SK-N-MC (cell line): ENCODE measurements around the gene TOMM34.

ENCODE experiments used
- DNase-seq: peaks from one replicate; pipeline ENCODE4 v3.0.0-alpha.2; 2011; ENCODE audit warnings: low read depth, low spot score
- H3K27ac ChIP-seq: fragments of 200-600 bp; sonication (generic); 2 replicates; pipeline ENCODE4 v1.5.1; 2016; ENCODE audit warnings: mixed run types
- H3K36me3 ChIP-seq: fragments of 200-600 bp; sonication (generic); 2 replicates; pipeline ENCODE4 v1.6.1; 2017; ENCODE audit warnings: antibody characterized with exemption, low read length, mixed read lengths; ENCODE audit not compliant: insufficient read depth
- H3K4me3 ChIP-seq: fragments of 200-600 bp; sonication (generic); 2 replicates; pipeline ENCODE4 v1.5.1; 2016
- H3K9ac ChIP-seq: fragments of 200-600 bp; sonication (generic); 2 replicates; pipeline ENCODE4 v1.8.0; 2017; ENCODE audit warnings: mixed run types, mixed read lengths; ENCODE audit not compliant: insufficient read length
- H3K9me3 ChIP-seq: fragments of 200-600 bp; sonication (generic); 2 replicates; pipeline ENCODE4 v1.6.1; 2017; ENCODE audit warnings: low read depth, mild to moderate bottlenecking, antibody characterized with exemption, low read length, moderate library complexity, mixed read lengths
- EZH2 ChIP-seq: fragments of 200-600 bp; sonication (generic); IDR thresholded peaks from one replicate; pipeline ENCODE4 v1.6.1; 2017; ENCODE audit warnings: antibody characterized with exemption
- FOXP2 ChIP-seq: optimal IDR thresholded peaks from 2 replicates; pipeline ENCODE3; 2011; ENCODE audit warnings: mild to moderate bottlenecking, moderate library complexity; ENCODE audit not compliant: insufficient read depth; ENCODE audit errors: extremely low read length, control extremely low read depth
- POLR2AphosphoS5 ChIP-seq: IDR thresholded peaks from 2 replicates; pipeline ENCODE4 v1.6.1; 2012; ENCODE audit warnings: mild to moderate bottlenecking, low read depth, low read length, borderline replicate concordance

Gene TOMM34

GRCh38 chr20:44959082-44959637 is 1.0 kb downstream of the TOMM34 start:
- H3K36me3 ChIP-seq, result peaks cover 29% of the 10 kb centered on the region
- H3K4me3 ChIP-seq, result peak overlapping the region; percentile 93
- TF ChIP-seq FOXP2 (no peak), POLR2AphosphoS5 (no peak), EZH2 (no peak)
- no peak for DNase-seq
- H3K27ac ChIP-seq, result no peak overlapping the region
- peak overlapping the region; percentile 82 for H3K9ac ChIP-seq
- no peaks in the 10 kb centered on the region for H3K9me3 ChIP-seq

- DNase-seq, result no peak
- Histone ChIP-seq H3K9ac (no peak overlapping the region), H3K9me3 (no peaks in the 10 kb centered on the region), H3K4me3 (no peak overlapping the region), H3K27ac (no peak overlapping the region), H3K36me3 (peaks cover 38% of the 10 kb centered on the region)
- TF ChIP-seq EZH2 (no peak), FOXP2 (no peak)
These were observed 1.9 kb downstream of the TOMM34 start for GRCh38 chr20:44958276-44958675.

GRCh38 chr20:44956410-44956809 is 3.8 kb downstream of the TOMM34 start:
- Histone ChIP-seq H3K4me3 (no peak overlapping the region), H3K27ac (0 out of 2 replicates have a peak overlapping the region, but pooled peaks have one; percentile 19), H3K9me3 (no peaks in the 10 kb centered on the region), H3K9ac (no peak overlapping the region), H3K36me3 (peaks cover 56% of the 10 kb centered on the region)
- no peak for DNase-seq
- no peak for TF ChIP-seq FOXP2
- no peak for TF ChIP-seq POLR2AphosphoS5

DNA sequence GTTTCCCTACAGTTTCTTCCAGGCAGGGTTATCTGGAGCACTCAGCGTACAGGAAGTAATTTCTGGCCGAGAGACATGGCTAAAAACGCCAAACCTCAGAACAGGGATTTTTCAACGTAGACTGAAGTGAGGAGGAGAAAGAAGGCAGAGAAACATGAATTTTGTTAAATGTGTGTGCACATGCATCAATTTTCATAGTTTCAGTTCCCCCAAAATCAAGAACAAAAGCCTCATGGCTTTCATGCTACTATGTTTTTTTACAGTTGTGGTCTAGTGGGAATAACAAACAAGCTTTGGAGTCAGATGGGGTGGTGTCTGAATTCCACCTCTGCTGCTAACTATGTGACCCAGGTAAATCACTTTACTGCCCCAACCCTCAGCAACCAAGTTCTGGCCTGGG is 4.9 kb downstream of the TOMM34 start:
- Histone ChIP-seq H3K36me3 (peaks cover 68% of the 10 kb centered on the region), H3K27ac (no peak overlapping the region), H3K4me3 (no peak overlapping the region), H3K9ac (no peak overlapping the region), H3K9me3 (no peaks in the 10 kb centered on the region)
- TF ChIP-seq FOXP2 (no peak), EZH2 (no peak), POLR2AphosphoS5 (no peak)
- no peak for DNase-seq

DNA sequence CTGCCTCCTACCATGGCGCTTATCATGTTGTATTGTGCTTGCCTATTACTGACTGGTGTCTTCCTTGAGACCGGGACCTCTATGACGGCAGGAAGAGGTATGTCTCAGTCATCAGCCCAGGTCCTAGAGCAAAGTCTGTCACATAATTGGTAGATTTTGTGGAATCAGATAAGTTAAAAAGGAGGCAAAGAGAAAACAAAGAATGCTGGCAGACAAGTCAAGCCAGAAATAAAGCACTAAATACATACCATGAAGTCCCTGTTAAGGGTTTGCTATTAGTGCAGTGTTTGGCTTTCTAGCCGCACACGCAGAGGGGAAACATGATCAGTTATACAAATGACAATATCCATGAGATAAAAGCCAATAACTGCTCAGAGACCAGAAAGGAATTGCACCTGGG is 6.0 kb downstream of the TOMM34 start:
- H3K9me3 ChIP-seq, result no peaks in the 10 kb centered on the region
- no peak overlapping the region for H3K4me3 ChIP-seq
- DNase-seq, result no peak
- no peak for TF ChIP-seq FOXP2
- H3K36me3 ChIP-seq, result peaks cover 76% of the 10 kb centered on the region
- H3K27ac ChIP-seq, result no peak overlapping the region
- no peak overlapping the region for H3K9ac ChIP-seq

DNA sequence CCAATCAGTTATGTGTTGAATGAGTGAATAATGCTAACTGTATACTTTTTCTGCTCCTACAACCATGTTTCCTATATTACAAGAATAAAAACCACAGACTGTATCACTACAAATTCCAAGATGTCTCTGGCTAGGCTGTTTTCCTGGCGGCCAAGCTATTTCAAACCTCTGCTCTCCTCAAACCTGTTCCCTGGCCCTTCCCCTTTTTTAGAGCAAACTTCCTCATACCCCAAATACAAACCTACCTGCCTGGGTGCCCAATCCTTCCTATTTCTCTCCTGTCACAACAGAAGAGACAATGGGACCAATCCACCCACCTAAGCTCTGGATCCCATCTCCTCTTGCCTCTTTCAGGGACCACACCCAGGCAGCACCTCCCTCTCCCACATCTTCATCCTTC is 7.5 kb downstream of the TOMM34 start:
- no peak overlapping the region for H3K4me3 ChIP-seq
- no peak overlapping the region for H3K9ac ChIP-seq
- H3K9me3 ChIP-seq, result no peaks in the 10 kb centered on the region
- no peak for TF ChIP-seq EZH2
- no peak for TF ChIP-seq FOXP2
- no peak for TF ChIP-seq POLR2AphosphoS5
- no peak overlapping the region for H3K27ac ChIP-seq
- peaks cover 81% of the 10 kb centered on the region for H3K36me3 ChIP-seq
- DNase-seq, result no peak

- Histone ChIP-seq H3K9ac (no peak overlapping the region), H3K27ac (no peak overlapping the region), H3K36me3 (peaks cover 89% of the 10 kb centered on the region), H3K4me3 (no peak overlapping the region), H3K9me3 (no peaks in the 10 kb centered on the region)
- no peak for DNase-seq
- no peak for TF ChIP-seq EZH2
- no peak for TF ChIP-seq FOXP2
- no peak for TF ChIP-seq POLR2AphosphoS5
These were observed 9.8 kb downstream of the TOMM34 start for GRCh38 chr20:44950368-44950767.

DNA sequence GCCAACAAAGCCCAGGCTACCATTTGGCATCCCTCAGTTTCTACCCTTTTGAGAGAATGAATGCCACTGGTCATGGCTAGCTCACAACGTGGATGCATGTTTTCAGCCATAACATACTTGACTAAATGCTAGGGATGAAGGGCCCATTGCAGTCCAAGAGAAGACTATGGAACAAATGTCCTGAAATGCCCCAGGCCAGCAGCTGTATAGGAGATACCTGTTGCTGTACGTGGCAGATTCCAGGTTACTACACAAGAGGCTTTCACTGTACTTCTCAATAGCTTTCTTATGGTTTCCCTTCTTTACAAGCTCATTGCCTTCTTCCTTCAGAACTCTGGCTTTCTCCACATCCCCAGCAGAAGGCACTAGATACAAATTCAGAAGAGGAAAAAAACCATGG is 11.7 kb downstream of the TOMM34 start:
- Histone ChIP-seq H3K36me3 (peaks cover 86% of the 10 kb centered on the region), H3K27ac (no peak overlapping the region), H3K9ac (no peak overlapping the region), H3K4me3 (no peak overlapping the region), H3K9me3 (no peaks in the 10 kb centered on the region)
- TF ChIP-seq POLR2AphosphoS5 (no peak), EZH2 (no peak), FOXP2 (no peak)
- DNase-seq, result no peak

DNA sequence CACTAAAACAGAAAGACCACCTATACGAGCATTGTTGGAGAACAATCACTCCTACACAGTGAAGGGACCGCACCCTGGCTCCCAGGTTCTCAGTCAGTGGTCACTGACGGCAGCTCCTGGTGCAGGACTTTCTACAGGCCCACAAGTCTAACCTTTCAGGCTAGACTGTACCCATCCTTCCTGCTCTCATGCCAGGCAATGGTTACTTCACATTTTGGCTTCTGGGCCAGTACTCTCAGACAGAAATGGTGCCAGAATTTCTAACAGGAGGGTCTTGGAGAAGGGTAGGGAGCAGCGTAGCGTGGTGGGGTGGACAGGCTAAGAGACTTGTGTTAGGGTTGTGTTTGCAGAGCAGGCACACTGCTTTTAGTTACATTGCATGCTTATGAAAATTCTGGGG is 12.1 kb downstream of the TOMM34 start:
- Histone ChIP-seq H3K4me3 (no peak overlapping the region), H3K36me3 (peaks cover 86% of the 10 kb centered on the region)

More for the DNA sequence above, 12.1 kb downstream of the TOMM34 start:
- TF ChIP-seq EZH2 (no peak), FOXP2 (no peak), POLR2AphosphoS5 (no peak)
- Histone ChIP-seq H3K9me3 (no peaks in the 10 kb centered on the region), H3K9ac (no peak overlapping the region), H3K27ac (no peak overlapping the region)
- DNase-seq, result no peak
